Retina (tissue), 1 donor: ENCODE results near the gene ZNF23.
"Not testable (repeated sequence)": the region's sequence is repeated elsewhere in the genome, so short reads cannot be mapped to it uniquely, and the experiment has no call there.

Experiments
- DNase-seq: peaks from one replicate; pipeline ENCODE4 v3.0.0-alpha.2; 2016

The ZNF23 gene

DNA sequence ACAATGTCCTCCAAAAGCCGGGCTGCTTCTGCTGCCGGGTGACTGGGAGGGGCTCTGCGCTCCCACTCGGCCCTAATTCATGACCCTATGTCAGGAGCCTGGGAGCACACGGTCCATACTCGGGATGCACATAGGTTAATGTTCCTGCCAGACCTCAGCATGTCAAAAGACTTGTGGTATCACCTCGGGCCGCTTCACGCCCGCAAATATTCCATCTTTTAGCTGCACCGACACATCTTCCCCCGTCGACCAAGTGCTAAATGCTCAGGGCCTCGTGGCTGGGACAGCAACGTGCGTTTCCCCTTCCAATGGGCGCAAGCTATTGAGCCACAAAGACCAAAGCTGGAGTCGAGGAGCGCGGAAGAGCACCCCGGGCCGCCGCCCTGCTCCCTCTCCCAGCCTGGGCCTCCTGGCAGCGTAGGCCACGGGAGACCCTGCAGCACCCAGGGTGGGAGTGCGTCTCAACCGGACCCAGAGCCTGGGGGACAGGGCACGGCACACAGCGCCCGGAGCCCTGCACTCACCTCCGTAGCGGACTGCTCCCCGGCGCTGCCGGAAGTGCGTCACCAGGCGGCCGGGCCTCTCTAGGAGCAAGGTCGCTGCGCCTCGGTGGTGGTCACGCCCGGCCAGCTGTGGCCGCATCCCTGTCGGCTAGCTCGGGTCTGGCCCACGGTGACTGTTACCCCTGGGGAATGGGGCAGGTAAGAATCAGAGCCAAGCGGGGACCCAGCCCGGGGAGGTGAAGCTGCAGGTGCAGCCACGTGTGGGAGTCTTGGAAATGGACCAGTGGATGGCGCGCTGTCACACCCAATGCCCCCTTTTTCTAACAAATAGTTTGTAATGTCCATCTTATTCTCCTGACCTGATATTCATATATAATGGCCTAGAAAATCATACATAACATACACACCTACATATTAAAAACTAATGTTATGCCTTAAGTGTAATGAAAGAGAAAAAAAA lies at the start of gene ZNF23:
Gene ZNF23, minus strand, starts transcription at position 562 of the 963 bp plus-strand sequence. CDS start 5,451 bp downstream, outside the sequence.
- DNase-seq = peak; percentile 96

DNA sequence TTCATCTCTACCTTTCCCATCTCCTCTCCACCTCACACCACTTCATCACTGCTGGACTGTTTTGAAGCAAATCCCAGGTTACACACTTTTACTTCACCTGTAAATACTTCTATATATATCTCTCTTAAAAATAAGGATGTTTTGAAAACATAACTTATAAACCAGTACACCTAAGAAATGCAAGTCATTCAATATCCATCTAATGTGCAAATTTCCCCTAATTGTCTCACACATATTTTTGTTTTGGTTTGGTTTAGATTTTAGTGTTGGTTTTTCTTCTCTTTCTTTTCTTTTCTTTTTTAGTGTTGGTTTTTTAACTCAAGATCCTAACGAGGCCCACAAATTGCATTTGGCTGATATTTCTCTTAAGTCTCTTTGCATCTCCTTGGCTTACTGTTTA lies 45.0 kb upstream of the ZNF23 start:
- no peak for DNase-seq

DNA sequence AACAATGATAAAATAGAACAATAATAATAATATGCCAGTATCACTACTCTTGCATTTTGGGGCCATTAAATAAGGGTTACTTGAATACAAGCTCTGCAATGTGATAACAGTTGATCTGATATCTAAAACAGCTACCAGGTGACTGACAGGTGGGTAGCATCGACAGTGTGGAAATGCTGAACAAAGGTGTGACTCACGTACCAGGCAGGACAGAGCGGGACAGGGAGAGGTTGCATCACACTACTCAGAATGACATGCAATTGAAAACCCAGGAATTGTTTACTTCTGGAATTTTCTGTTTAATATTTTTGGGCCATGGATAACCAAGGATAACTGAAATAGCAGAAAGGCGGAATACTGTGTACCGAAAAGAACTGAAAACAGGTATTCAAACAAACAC lies 42.9 kb upstream of the ZNF23 start:
- DNase-seq = no peak

DNA sequence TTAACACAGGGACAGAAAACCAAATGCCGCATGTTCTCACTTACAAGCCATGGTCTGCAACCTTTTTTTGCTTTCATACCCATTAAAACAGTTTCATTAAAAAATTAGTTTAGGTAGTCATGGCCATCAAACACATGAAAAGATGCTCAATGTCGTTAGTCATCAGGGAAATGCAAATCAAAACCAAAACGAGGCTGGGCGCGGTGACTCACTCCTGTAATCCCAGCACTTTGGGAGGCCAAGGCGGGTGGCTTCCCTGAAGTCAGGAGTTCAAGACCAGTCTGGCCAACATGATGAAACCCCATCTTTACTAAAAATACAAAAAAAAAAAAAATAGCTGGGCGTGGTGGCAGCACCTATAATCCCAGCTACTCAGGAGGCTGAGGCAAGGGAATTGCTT lies 42.0 kb upstream of the ZNF23 start:
- DNase-seq = not testable (repeated sequence)

DNA sequence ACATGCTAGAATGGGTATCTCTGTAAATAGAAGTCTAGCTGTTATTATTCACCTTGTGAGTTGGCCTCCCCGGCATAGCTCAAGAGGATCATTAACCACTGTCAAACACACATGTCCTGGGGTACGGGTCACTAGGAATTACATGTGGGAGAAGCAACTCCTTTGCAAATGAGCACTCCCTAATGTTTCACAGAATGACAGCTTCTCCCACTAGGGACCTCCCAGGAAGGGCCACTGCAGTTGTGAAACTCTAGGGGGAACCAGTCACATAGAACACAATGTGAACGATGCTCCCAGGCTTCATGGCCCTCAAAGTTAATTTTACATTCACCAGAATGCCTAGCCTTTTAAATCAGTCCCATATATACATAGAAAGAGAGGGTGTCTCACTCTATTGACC lies 39.5 kb upstream of the ZNF23 start:
- no peak for DNase-seq

DNA sequence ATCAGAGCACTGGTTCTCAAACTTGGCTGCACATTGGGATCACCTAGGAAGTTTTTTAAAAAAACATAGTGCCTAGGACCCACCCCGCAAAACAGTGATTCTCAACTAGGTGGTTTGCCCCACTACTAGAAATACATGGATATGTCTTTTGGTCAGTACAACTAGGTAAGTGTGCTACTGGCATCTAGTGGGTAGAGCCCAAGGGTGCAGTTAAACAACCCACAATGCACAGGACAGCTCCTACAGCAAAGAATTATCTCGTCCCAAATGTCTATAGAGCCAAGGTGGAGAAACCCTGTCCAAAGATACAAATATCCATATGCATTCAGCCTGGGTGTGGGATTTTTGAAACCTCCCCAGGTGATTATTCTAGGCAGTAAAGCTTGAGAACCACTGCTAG lies 38.9 kb upstream of the ZNF23 start:
- DNase-seq = no peak

DNA sequence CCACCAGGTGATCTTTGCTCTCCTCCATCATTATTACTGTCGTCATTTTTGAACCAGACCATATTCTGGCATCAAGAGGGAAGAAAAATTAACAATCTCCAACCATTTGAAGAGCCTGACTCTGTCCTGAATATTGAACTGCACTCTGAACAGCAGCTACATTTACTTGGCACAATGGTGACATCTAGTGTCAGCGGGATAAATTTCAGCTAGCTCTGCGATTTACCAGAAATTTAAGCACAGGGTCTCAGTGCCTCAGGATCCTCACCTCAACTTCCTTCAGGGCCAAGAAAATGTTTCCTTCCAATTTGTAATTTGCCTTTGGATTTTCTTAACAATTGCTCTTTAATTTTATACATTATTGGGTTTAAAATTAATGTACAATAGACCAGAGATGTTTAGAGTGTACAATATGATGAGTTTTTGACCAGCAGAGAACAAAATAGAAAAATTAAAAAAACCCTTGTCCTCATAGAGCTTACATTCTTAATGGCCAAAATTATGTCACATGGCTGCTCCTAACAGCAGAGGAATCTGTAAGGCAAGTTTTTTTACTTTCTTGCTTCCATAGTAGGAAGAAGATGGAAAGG lies 37.8 kb upstream of the ZNF23 start:
- peak; percentile 68 for DNase-seq

DNA sequence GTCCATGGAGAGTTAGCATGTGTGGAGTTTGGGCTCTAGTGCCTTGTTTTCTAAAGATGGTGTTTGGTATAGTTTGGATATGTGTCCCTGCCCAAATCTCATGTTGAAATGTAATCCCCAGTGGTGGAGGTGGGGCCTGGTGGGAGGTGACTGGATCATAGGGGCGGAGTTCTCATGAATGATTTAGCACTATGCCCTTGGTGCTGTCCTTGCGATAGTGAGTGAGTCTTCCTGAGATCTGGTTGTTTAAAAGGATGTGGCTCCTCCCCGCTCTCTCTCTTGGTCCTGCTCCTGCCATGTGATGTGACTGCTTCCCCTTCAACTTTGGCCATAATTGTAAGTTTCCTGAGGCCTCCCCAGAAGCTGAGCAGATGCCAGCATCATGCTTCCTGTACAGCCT lies 36.0 kb upstream of the ZNF23 start:
- DNase-seq = no peak

DNA sequence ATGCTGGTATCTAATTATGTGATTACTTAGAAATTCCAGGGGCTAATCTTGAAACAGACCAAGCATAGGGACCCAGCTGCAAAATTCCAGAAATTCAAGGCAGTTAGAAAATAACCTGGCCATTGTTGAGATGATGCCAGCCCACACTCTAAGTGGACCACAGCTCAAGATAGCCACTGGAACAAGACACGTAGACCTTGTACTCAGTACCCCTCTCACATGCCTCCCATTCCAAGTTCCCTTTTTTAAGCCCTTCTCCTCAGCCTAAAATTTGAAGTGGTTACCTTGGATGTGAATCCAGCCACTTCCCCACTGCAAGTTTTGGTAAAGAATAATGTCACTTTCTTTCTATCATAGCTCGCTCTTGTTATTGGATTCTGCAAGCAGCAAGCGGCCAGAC lies 31.2 kb upstream of the ZNF23 start:
- DNase-seq = no peak

DNA sequence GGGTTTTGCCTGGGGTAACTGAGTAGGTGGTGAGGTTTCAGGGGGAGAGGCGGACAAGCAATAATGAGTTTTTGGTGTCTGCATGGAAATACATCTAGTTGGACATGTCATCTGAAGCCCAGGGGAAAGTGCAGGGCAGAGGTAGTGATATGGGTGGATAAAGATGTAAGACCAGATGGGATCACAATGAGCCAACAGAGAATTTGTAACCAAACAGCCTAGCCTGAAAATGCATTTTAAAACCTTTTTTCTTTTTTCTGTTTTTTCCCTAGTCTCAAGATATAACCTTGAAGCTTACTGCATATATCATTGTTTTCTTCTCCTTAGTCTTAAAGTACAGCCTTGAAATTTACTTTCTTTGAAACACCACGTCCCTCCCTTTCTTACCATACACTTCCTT lies 30.7 kb upstream of the ZNF23 start:
- DNase-seq = no peak

DNA sequence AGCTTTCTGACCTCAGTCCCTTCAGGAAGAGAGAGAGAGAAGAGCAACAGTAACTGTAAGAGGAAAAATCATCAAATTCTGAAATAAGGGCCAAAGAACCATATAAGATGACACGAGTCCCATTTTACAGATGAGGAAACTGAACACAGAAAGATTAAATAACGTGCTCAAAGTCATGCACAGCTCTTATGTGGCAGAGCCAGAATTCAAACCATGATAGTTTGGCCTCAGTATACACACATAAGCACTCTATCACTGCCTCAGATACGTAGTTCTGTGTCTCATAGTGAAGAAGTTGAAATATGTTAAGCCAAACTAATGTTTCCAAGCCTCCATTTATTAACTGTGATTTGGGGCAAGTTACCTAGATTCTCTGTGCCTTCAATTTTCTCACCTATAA lies 29.0 kb upstream of the ZNF23 start:
- DNase-seq = no peak

DNA sequence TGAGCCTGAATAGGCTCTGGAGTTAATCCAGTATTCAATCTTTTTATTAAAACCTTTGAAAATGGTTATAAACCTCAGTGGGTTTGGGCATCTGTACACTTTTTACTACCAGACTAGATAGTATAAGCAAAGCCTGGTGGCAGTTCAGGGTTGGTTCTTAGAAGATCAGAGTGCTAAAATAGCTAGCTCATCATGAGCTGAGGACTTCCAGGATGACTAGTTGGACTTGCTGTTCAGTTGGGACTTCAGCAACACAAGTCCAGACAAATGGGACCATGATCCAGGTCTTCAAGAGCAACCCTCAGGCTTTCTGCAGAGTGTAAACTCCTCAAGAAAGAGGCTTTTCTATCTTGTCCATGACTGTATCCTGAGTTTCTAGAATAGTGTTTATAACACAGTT lies 28.3 kb upstream of the ZNF23 start:
- no peak for DNase-seq

DNA sequence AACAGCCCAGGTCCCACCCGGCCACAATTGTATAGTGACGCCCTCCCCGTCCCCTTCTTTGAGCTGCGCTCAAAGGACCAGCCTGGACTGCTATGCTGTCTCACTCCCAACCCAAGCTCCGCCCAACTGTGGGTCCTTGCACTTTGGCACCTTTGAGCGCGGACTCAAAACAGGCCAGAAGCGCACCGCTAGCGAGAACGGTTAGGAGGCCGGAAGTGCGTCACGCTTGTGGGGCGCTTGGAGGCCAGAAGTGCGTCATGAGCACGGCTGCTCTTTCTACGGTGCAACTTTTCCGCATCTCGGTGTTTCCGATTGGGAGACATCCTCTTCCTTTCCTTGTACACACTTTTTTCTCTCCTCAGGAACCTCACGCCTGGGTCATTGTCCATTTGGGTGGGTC lies 27.1 kb upstream of the ZNF23 start, which contains the start of gene ZNF19:
Gene ZNF19, minus strand, starts transcription at position 203 of the 400 bp plus-strand sequence. CDS start 7,210 bp downstream, outside the sequence.
- no peak for DNase-seq

DNA sequence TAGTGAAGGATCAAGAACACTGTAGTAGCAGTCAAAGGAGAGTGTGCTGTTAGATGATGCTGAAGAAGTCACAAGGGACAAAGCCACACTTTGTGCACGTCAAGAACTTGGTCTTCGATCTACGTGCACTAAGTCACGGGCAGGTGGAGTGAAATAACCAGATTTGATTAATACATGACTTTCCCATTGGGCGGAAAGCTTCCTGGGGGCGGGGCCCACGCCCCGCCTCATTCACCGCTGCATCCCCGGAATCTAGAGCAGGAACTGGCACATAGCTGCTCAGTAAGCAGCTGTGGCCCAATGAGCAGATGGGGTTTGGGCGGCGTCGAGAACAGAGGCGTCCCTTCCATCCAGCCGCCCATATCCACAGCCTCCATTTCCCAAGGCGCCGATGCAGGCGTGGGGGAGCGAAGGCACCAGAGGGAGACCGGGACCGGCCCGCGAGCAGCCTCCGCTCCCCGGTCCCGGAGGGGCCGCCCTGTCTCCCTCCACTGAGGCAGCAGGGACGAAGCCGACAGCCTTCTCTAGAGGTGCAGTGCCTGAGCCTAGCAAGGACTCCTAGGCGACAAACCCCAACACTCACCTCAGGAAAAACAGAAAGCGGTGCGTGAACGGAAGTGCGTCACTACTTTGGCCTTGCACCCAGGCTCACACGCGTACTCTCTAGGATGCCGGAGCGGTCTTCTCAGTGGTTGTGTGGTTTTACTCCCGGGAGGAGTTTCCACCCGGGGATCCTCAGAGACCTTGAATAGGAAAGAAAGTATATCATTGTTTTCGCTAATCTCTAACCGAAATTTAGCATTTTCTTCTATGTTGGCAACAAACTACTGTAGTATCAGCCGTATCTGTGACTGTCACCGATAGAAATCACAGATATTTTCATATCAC lies 22.2 kb upstream of the ZNF23 start:
- DNase-seq = peak; percentile 95

DNA sequence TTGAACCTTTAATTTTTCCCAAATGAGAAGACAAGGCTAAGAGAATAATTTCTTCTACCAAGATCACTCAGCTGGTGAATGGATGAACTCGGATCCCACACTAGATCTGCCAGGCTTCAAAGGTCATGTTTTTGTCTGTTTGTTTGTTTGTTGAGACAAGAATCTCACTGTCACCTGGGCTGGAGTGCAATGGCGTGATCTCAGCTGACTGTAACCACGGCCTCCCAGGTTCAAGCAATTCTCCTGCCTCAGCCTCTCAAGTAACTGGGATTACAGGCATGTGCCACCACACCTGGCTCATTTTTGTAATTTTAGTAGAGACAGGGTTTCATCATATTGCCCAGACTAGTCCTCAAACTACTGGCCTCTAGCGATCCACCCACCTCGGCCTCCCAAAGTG lies 20.5 kb upstream of the ZNF23 start:
- DNase-seq = no peak

DNA sequence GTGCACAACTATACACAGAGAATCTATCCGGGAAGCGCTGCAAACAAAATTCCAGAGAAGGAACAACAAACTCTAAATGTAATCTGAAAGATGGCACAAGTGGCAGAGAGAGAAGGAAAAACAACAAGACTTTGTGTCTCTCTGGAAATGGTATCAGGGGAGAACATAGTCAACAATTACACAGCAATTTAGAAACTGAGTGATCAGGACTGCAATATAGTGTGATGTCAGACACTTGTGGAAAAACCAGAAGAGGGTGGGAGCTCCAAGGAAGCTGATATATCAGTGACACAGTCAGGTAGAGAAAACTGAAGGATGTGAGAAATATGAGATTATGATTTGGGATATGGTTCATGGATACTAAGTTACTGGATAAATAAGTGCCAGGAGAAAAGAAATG lies 18.9 kb upstream of the ZNF23 start:
- no peak for DNase-seq

DNA sequence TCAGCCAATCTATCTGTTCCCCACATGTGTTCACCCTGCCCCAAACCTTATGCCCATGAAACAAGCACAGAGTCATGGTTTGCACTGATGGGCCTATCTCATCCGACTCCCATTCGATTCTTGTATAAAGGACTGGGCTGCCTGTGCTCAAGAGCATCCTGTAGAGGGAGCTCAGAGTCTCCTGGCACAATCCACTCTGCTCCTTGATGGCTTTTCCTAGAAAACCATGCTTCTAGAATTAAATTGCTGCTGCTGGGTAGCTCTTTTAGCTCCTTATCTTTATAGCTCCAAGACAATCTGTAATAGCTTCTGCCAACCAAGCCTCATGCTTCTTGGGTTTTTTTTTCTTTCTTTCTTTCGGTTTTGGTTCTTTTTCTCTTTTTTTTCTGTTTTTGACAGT lies 17.4 kb upstream of the ZNF23 start:
- DNase-seq = no peak

DNA sequence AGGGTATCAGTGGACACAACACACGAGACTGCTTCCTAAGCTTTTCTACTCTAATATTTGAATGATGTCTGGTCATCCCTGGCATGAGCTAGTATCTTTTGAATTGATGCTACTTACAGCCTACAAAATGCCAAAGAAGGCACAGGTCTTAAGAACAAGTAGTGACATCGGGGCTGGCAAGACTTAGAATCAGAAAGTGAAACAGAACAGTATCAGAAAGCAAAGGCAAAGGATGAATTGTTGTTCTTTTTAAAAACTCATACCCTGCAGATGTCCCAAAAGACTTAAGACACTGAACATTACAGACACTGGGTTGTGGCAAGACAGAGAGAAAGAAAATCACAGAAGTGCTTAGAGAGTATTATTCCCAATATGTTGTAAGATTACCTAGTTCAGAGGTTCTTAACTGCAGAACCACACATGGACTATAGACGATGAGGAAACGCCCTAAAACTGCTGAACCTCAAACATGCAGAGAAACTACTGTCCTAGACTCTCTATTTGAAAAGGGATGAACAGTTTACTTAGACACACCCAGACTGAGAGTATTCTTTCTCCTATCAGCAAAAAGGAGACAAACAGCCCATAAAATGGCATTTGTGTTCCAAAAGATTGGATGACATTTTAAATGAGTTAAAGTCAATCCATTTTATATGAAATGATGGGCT lies 14.5 kb upstream of the ZNF23 start:
- DNase-seq = no peak

DNA sequence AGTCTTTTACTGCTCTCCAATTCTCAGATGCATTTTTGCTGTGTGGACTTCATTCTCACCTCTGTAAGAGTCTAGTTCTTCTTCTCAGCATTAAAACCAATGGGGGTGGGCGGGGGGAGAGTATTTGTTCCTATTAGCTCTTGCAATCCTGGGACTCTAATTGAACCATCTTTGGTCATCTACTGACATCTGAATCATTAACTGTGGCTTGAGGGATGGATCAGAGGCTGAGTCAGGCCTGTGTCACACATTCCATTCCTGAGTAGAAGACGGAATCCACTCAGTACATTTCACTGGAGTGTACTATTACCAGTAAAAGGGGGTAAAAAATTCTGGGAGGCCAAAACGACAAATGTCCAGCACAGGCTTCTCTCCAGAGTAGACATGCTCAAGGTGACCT lies 12.8 kb upstream of the ZNF23 start:
- DNase-seq = no peak

DNA sequence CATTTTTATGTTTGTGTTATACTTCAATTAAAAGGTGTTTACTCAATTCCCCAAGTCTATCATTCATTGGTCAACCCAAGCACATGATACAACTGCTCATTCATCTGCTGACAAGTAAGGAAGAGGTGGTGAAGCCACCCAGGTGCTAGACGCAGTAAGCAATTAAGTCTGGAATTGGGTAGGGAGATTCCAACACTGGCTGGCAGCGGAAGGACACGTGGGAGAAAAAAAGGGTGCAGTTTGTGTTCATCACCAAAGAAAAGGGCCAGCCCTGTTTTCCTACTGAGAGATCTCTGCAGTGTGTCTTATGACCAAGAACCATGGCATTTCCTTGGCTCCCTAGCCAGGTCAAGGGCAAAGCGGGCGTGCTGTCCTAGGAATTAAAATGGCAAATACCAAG lies 11.8 kb upstream of the ZNF23 start:
- no peak for DNase-seq

DNA sequence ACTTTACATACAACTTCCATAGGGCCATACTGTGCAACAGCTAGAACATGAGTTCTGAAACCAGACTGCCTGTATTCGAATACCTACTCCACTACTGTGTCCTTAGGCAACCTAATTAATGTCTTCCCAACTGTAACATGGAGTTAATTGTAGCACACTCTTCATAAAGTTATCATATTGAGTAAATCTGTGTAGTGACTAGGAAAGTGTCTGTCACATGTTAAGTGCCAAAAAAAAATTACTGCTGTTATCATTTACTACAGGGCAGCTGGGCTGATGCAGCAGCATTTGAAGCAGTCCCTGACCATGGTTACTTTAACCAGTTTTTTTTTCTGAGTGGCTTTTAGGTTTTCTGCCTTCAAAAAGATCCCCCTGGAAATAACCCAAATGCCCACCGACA lies 10.9 kb upstream of the ZNF23 start:
- DNase-seq = no peak

DNA sequence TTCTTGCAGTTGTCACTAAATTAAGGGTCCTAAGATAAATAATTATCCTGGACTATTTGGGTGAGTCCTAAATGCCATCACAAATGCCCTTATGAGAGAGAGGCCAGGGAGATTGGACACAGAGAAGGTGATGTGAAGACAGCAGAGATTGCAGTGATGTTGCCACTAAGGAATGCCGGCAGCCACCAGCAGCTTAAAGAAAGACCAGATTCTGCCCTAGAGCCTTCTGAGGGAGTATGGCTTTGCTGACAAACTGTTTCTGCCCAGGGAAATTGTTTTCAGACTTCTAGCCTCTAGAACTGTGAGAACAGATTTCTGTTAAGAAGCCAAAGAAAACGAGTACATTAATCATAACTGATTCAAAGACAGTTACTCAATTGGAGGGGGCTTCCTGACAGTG lies 10.0 kb upstream of the ZNF23 start:
- no peak for DNase-seq

DNA sequence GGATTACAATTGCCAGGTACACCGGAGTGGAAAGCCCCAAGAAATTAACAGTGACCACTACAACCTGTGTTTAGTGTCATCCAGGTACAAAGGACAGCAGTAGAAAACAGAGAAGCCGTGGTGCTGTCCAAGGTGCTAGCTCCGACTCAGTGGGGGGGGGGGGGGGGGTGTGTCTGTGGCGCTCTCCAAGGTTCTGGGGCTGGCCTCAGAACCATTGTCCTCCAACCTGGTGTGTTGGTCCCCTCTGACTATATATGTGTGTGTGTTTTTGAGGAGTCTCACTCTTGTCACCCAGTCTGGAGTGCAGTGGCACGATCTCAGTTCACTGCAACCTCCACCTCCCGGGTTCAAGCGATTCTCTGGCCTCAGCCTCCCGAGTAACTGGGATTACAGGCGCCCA lies 5.8 kb upstream of the ZNF23 start:
- DNase-seq = peak; percentile 52
